A549 treated with CORT108297 at 1 μM for 4 hours (cell line): ENCODE results near the gene SIGLEC9. TPM values are rescaled to one million over a fixed set of nuclear protein-coding genes. Genes with fewer than 3 reads are reported as not detected.

Experiments used
- total RNA-seq: library from RNA; stranded (reverse); fragments of 200-300 nt; extraction: Qiagen RNA extraction; gene quantifications from 5 replicates; pipeline ENCODE4 v1.2.3, GENCODE V29; 2022

Gene SIGLEC9
- total RNA-seq = not detected in 5 replicates

GRCh38 chr19:51124729-51125128 lies at the start of gene SIGLEC9:
SIGLEC9 (plus strand) TSS chr19:51124906; CDS start chr19:51124975, 69 bp downstream.

DNA sequence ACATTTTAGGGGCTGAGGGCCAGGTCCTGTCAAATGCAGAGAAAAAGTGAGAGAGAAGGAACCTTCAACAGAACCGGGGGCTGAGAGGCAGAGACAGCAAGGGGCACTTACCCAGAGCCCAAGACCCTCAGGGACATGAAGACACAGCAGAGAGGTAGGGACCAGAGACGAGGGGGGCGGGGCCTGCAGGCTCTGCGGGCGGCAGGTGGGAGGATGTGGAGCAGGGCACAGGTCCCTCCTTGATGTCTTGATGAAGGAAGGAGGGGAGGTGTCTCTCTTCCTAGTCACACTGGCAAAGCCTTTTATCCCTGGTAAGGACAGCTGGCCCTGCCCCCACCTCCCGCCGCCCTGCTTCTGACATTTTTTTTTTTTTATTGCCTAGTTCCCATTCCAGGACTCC lies 42.1 kb upstream of the SIGLEC9 start, which contains the start of gene KLK14:
KLK14 (minus strand) TSS at position 277 of the 400 bp plus-strand sequence; CDS start at position 4, 273 bp downstream.

DNA sequence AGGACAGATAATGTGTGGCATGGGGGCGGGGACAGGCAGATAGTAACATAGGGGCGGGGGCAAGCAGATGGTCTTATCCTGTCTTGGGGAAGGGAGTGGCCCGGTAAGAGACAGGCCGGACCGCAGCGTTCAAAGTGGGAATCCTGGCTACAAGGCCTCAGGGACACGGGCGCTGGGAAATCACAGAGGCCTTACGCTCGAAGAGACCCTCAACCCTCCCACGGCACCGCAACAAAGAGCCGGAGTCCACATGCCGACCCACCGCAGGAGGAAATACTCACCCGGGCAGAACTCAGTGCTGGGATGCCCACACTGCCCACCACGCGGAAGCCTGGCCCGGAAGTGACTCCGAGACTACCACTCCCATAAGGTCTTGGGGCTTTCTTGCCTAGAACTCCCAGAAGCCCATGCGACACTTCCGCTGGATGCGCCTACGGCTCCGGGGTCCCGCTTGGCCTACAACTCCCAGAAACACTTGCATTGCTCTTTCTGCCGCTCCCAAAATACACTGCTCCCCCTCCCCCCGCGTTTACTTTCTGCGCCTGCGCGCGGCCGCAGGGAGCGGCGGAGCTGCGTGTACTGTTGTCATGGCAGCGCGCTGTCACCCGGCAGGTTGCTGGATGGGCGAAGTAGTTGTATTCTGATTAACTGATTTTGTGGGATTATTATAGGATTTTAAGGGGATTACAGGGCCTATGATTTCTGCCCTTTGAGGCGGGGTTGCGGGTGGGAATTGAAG lies 16.5 kb upstream of the SIGLEC9 start, which contains the start of gene CTU1:
CTU1 (minus strand) TSS at position 344 of the 739 bp plus-strand sequence. CDS start 3,840 bp downstream, outside the sequence.

DNA sequence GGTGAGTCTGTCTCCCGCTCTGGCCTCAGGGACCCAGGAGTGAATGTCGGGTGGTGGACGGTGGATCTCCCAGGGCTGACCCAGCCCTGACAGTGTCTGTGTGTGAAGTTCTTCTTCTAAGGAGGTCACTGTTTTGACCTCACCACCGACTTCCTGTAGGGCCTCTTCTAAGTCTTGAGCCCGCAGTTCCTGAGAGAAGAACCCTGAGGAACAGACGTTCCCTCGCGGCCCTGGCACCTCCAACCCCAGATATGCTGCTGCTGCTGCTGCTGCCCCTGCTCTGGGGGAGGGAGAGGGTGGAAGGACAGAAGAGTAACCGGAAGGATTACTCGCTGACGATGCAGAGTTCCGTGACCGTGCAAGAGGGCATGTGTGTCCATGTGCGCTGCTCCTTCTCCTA lies 17.4 kb downstream of the SIGLEC9 start, which contains the start of gene SIGLEC7:
SIGLEC7 (plus strand) TSS at position 183 of the 400 bp plus-strand sequence; CDS start at position 252, 69 bp downstream.

Other genes starting within 250 kb of the SIGLEC9 start
- 0.08 to 0.39 TPM (median 0.11 TPM) in 5 replicates for gene KLK4, start 213.5 kb upstream of the SIGLEC9 start, total RNA-seq
- not detected in 5 replicates for gene KLK5, start 171.9 kb upstream of the SIGLEC9 start, total RNA-seq
- 0.16 to 0.50 TPM (median 0.23 TPM) in 5 replicates for gene KLK6, start 155.3 kb upstream of the SIGLEC9 start, total RNA-seq
- 0.06 to 0.07 TPM in 2 of 5 replicates, not detected in the others for gene KLK7, start 141.0 kb upstream of the SIGLEC9 start, total RNA-seq
- not detected in 5 replicates for gene KLK8, start 123.3 kb upstream of the SIGLEC9 start, total RNA-seq
- 0.25 to 0.60 TPM (median 0.28 TPM) in 5 replicates for gene KLK10, start 105.2 kb upstream of the SIGLEC9 start, total RNA-seq
- 0.07 TPM in 1 of 5 replicates, not detected in the others for gene KLK11, start 98.3 kb upstream of the SIGLEC9 start, total RNA-seq
- not detected in 5 replicates for gene KLK12, start 89.9 kb upstream of the SIGLEC9 start, total RNA-seq
- 0.09 TPM in 1 of 5 replicates, not detected in the others for gene KLK13, start 59.8 kb upstream of the SIGLEC9 start, total RNA-seq
- 0.35 to 0.44 TPM (median 0.39 TPM) in 5 replicates for gene KLK14, start 42.0 kb upstream of the SIGLEC9 start, total RNA-seq
- gene CTU1, start 16.5 kb upstream of the SIGLEC9 start, total RNA-seq = 5.0 to 16.2 TPM (median 14.7 TPM) in 5 replicates
- not detected in 5 replicates for gene SIGLEC7, start 17.4 kb downstream of the SIGLEC9 start, total RNA-seq
- 0.44 TPM in 1 of 5 replicates, not detected in the others for gene CD33, start 100.2 kb downstream of the SIGLEC9 start, total RNA-seq
- gene SIGLECL1, start 126.2 kb downstream of the SIGLEC9 start, total RNA-seq = not detected in 5 replicates
- gene IGLON5, start 186.7 kb downstream of the SIGLEC9 start, total RNA-seq = 0.02 to 0.05 TPM (median 0.03 TPM) in 4 of 5 replicates, not detected in the other
- 6.8 to 12.2 TPM (median 10.4 TPM) in 5 replicates for gene VSIG10L, start 217.2 kb downstream of the SIGLEC9 start, total RNA-seq
- gene ETFB, start 241.5 kb downstream of the SIGLEC9 start, total RNA-seq = 221 to 254 TPM (median 236 TPM) in 5 replicates
- 6.1 to 12.5 TPM (median 10.5 TPM) in 5 replicates for gene CLDND2, start 244.1 kb downstream of the SIGLEC9 start, total RNA-seq
- gene NKG7, start 247.7 kb downstream of the SIGLEC9 start, total RNA-seq = not detected in 5 replicates